ENCODE measurements around the gene MAD1L1.
A peak's percentile ranks its signal among the peaks of the same experiment; 100 is the strongest.

Gene MAD1L1

DNA sequence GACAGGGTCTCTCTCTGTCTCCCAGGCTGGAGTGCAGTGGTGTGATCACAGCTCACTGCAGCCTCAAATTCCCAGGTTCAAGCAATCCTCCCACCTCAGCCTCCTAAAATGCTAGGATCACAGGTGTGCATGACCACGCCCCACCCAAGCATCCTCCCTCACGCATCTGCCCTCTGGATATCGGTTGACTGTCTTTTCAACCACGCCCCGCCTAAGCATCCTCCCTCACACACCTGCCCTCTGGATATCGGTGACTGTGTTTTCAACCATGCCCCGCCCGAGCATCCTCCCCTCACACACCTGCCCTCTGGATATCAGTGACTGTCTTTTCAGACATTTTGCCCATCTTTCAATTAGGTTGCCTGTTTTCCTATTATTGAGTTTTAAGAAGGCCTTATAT is 140.5 kb downstream of the MAD1L1 start:
- Histone ChIP-seq H3K4me3 (ENCODE audit: low read depth, low read length) (no peak overlapping the region), H3K27ac (ENCODE audit: extremely low read depth, low read depth, low read length) (no peak overlapping the region), H3K36me3 (ENCODE audit: control insufficient read depth in 2 of 2, insufficient read depth in 1 of 2, low read length in 2 of 2) (no peaks in the 10 kb centered on the region; a peak in 1 of 3 replicates), H3K4me1 (ENCODE audit: control insufficient read depth, insufficient read depth, low read length) (no peaks in the 10 kb centered on the region), H3K9me3 (ENCODE audit: control insufficient read depth, insufficient read depth, low read depth, low read length) (no peaks in the 10 kb centered on the region)
- TF ChIP-seq KLF1 (tag by site-specific recombination; IDR thresholded peaks at IDR 0.05): peak; percentile 38; the same call in 1 of the 2 replicates
- no peak for TF ChIP-seq ZSCAN16 (tag by site-specific recombination; IDR thresholded peaks at IDR 0.05)
- no peak for TF ChIP-seq ZNF530 (tag by site-specific recombination; IDR thresholded peaks at IDR 0.05; ENCODE audit: low read depth)
- TF ChIP-seq, protein P1, sequence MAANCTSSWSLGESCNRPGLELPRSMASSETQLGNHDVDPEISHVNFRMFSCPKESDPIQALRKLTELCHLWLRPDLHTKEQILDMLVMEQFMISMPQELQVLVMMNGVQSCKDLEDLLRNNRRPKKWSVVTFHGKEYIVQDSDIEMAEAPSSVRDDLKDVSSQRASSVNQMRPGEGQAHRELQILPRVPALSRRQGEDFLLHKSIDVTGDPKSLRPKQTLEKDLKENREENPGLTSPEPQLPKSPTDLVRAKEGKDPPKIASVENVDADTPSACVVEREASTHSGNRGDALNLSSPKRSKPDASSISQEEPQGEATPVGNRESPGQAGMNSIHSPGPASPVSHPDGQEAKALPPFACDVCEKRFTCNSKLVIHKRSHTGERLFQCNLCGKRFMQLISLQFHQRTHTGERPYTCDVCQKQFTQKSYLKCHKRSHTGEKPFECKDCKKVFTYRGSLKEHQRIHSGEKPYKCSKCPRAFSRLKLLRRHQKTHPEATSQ (tag by site-specific recombination; IDR thresholded peaks at IDR 0.05): no peak
- TF ChIP-seq SETDB1 (IDR thresholded peaks at IDR 0.05; ENCODE audit: insufficient read length, low read length): no peak
- ChIA-PET POLR2A (no interaction called here), CTCF (no interaction called here)

- TF ChIP-seq ZNF23 (tag by site-specific recombination; IDR thresholded peaks at IDR 0.05; ENCODE audit: borderline replicate concordance): no peak
- no peak for TF ChIP-seq ZNF121 (tag by site-specific recombination; IDR thresholded peaks at IDR 0.05)
- TF ChIP-seq, protein P2, sequence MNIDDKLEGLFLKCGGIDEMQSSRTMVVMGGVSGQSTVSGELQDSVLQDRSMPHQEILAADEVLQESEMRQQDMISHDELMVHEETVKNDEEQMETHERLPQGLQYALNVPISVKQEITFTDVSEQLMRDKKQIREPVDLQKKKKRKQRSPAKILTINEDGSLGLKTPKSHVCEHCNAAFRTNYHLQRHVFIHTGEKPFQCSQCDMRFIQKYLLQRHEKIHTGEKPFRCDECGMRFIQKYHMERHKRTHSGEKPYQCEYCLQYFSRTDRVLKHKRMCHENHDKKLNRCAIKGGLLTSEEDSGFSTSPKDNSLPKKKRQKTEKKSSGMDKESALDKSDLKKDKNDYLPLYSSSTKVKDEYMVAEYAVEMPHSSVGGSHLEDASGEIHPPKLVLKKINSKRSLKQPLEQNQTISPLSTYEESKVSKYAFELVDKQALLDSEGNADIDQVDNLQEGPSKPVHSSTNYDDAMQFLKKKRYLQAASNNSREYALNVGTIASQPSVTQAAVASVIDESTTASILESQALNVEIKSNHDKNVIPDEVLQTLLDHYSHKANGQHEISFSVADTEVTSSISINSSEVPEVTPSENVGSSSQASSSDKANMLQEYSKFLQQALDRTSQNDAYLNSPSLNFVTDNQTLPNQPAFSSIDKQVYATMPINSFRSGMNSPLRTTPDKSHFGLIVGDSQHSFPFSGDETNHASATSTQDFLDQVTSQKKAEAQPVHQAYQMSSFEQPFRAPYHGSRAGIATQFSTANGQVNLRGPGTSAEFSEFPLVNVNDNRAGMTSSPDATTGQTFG (tag by site-specific recombination; IDR thresholded peaks at IDR 0.05; ENCODE audit: borderline replicate concordance): no peak
- TF ChIP-seq TCF7L2 (IDR thresholded peaks at IDR 0.05; ENCODE audit: borderline replicate concordance, low read depth, low read length): no peak
- H3K4me3 ChIP-seq (ENCODE audit: low read depth, low read length): no peak overlapping the region
- no peak overlapping the region for H3K27ac ChIP-seq (ENCODE audit: extremely low read depth, low read depth, low read length)
- H3K9me3 ChIP-seq (ENCODE audit: control insufficient read depth, insufficient read depth, low read depth, low read length): no peaks in the 10 kb centered on the region
- CTCF ChIA-PET: interaction anchor here (0.6 kb wide), 1 partner anchor 22 kb away, joined by 4 read pairs; no protein-coding TSS in a partner anchor
- no peaks in the 10 kb centered on the region; a peak in 1 of 3 replicates for H3K36me3 ChIP-seq (ENCODE audit: control insufficient read depth in 2 of 2, insufficient read depth in 1 of 2, low read length in 2 of 2)
- POLR2A ChIA-PET: no interaction called here
- no peaks in the 10 kb centered on the region for H3K4me1 ChIP-seq (ENCODE audit: control insufficient read depth, insufficient read depth, low read length)
Observed at GRCh38 chr7:2090526-2091520, 141.9 kb downstream of the MAD1L1 start.

DNA sequence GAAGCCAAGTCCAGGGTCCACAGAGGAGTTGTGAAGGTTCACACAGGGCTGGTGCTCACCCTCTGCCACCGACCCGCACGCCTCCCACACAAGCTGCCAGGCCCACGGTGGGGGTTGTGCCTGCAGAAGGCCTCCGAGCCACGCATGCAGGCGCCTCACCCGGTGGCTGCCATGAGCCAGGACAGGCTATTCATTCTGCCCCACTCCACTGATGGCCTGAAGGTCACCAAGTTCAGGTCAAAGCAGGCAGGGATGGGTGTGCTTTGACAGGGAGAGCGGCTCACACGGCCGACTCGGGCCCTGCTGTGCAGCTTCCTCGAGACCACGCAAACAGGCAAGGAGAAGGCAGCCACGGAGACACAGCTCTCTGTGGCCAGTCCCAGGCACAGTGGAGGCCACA is 143.9 kb downstream of the MAD1L1 start:
- CTCF ChIA-PET: interaction anchor here (0.6 kb wide), 1 partner anchor 24 kb away, joined by 3 read pairs; no protein-coding TSS in a partner anchor

More for the DNA sequence above, 143.9 kb downstream of the MAD1L1 start:
- no peaks in the 10 kb centered on the region for H3K4me1 ChIP-seq (ENCODE audit: control insufficient read depth, insufficient read depth, low read length)
- H3K36me3 ChIP-seq (ENCODE audit: control insufficient read depth in 2 of 2, insufficient read depth in 1 of 2, low read length in 2 of 2): peaks cover 0 to 6% of the 10 kb centered on the region in 2 experiments; a peak in 2 of 3 replicates
- TF ChIP-seq ZNF280C (tag by site-specific recombination; IDR thresholded peaks at IDR 0.05) (no peak), ZNF473 (tag by site-specific recombination; IDR thresholded peaks at IDR 0.05) (no peak), ZNF792 (tag by site-specific recombination; IDR thresholded peaks at IDR 0.05) (no peak), ZNF521 (tag by site-specific recombination; IDR thresholded peaks at IDR 0.05) (no peak)
- TF ChIP-seq, protein P3, sequence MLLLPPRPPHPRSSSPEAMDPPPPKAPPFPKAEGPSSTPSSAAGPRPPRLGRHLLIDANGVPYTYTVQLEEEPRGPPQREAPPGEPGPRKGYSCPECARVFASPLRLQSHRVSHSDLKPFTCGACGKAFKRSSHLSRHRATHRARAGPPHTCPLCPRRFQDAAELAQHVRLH (tag by site-specific recombination; IDR thresholded peaks at IDR 0.05): no peak
- TF ChIP-seq, protein P4, sequence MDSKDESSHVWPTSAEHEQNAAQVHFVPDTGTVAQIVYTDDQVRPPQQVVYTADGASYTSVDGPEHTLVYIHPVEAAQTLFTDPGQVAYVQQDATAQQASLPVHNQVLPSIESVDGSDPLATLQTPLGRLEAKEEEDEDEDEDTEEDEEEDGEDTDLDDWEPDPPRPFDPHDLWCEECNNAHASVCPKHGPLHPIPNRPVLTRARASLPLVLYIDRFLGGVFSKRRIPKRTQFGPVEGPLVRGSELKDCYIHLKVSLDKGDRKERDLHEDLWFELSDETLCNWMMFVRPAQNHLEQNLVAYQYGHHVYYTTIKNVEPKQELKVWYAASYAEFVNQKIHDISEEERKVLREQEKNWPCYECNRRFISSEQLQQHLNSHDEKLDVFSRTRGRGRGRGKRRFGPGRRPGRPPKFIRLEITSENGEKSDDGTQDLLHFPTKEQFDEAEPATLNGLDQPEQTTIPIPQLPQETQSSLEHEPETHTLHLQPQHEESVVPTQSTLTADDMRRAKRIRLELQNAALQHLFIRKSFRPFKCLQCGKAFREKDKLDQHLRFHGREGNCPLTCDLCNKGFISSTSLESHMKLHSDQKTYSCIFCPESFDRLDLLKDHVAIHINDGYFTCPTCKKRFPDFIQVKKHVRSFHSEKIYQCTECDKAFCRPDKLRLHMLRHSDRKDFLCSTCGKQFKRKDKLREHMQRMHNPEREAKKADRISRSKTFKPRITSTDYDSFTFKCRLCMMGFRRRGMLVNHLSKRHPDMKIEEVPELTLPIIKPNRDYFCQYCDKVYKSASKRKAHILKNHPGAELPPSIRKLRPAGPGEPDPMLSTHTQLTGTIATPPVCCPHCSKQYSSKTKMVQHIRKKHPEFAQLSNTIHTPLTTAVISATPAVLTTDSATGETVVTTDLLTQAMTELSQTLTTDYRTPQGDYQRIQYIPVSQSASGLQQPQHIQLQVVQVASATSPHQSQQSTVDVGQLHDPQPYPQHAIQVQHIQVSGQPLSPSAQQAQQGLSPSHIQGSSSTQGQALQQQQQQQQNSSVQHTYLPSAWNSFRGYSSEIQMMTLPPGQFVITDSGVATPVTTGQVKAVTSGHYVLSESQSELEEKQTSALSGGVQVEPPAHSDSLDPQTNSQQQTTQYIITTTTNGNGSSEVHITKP (tag by site-specific recombination; IDR thresholded peaks at IDR 0.05): no peak
- no peak overlapping the region for H3K4me3 ChIP-seq (ENCODE audit: low read depth, low read length)
- no peaks in the 10 kb centered on the region for H3K9me3 ChIP-seq (ENCODE audit: control insufficient read depth, insufficient read depth, low read depth, low read length)
- H3K27ac ChIP-seq (ENCODE audit: extremely low read depth, low read depth, low read length): no peak overlapping the region
- POLR2A ChIA-PET: no interaction called here

All from HEK293 (cell line).